Activated T-helper 1 cell treated with anti-CD3 and anti-CD28 coated beads, Interleukin-12 subunit alpha, Interleukin-12 subunit beta, Interleukin-2, Interleukin-4 antibody, amounts not matched to agents 30 ng/mL and 10 ng/mL and 1 ng/mL, durations not matched to agents 14 hours and 24 hours and 36 hours (primary cell): ENCODE measurements around the gene BLCAP. TPM values are rescaled to one million over a fixed set of nuclear protein-coding genes. Genes with fewer than 3 reads are reported as not detected.

Experiments
- DNase-seq: peaks from one replicate; pipeline ENCODE4 v3.0.0; 2021; ENCODE audit warnings: low spot score
- H3K27ac Mint-ChIP-seq: one replicate; pipeline ENCODE4 v1.8.0; 2021; ENCODE audit warnings: mild to moderate bottlenecking, mixed read lengths
- H3K27me3 Mint-ChIP-seq: one replicate; pipeline ENCODE4 v1.8.0; 2022; ENCODE audit warnings: mild to moderate bottlenecking, moderate library complexity, mixed read lengths; ENCODE audit not compliant: insufficient read depth
- H3K36me3 Mint-ChIP-seq: one replicate; pipeline ENCODE4 v1.8.0; 2021; ENCODE audit warnings: low read depth, mixed read lengths
- H3K4me1 Mint-ChIP-seq: one replicate; pipeline ENCODE4 v1.8.0; 2021; ENCODE audit warnings: low read depth, mixed read lengths
- H3K4me3 Mint-ChIP-seq: one replicate; pipeline ENCODE4 v1.8.0; 2021; ENCODE audit warnings: mild to moderate bottlenecking, moderate library complexity, mixed read lengths
- H3K9me3 Mint-ChIP-seq: one replicate; pipeline ENCODE4 v1.8.0; 2021; ENCODE audit warnings: mixed read lengths
- intact Hi-C: fragments of 100-400 bp; cut with micrococcal nuclease; formaldehyde crosslinking; loops from one replicate; pipeline ENCODE4 v1.15.1; 2024
- total RNA-seq: library from RNA; stranded (reverse); gene quantifications from 2 replicates; pipeline ENCODE4 v1.2.3, GENCODE V29; 2022

Gene BLCAP
- total RNA-seq, 1 donor from 2014 or later = 32.1 TPM

GRCh38 chr20:37515876-37516275 is 11.8 kb downstream of the BLCAP start:
- DNase-seq = no peak
- peaks cover 24% of the 10 kb centered on the region for H3K36me3 Mint-ChIP-seq
- no peak overlapping the region for H3K27ac Mint-ChIP-seq
- peaks cover 6% of the 10 kb centered on the region for H3K27me3 Mint-ChIP-seq
- H3K9me3 Mint-ChIP-seq = no peaks in the 10 kb centered on the region
- H3K4me3 Mint-ChIP-seq = no peak overlapping the region
- peaks cover 8% of the 10 kb centered on the region for H3K4me1 Mint-ChIP-seq
- intact Hi-C loops = no loop called here

GRCh38 chr20:37513779-37514359 is 13.8 kb downstream of the BLCAP start:
- intact Hi-C loops = no loop called here
- H3K9me3 Mint-ChIP-seq = no peaks in the 10 kb centered on the region
- no peaks in the 10 kb centered on the region for H3K4me1 Mint-ChIP-seq
- DNase-seq = no peak
- H3K4me3 Mint-ChIP-seq = no peak overlapping the region
- peaks cover 20% of the 10 kb centered on the region for H3K36me3 Mint-ChIP-seq
- H3K27me3 Mint-ChIP-seq = no peaks in the 10 kb centered on the region
- no peak overlapping the region for H3K27ac Mint-ChIP-seq

DNA sequence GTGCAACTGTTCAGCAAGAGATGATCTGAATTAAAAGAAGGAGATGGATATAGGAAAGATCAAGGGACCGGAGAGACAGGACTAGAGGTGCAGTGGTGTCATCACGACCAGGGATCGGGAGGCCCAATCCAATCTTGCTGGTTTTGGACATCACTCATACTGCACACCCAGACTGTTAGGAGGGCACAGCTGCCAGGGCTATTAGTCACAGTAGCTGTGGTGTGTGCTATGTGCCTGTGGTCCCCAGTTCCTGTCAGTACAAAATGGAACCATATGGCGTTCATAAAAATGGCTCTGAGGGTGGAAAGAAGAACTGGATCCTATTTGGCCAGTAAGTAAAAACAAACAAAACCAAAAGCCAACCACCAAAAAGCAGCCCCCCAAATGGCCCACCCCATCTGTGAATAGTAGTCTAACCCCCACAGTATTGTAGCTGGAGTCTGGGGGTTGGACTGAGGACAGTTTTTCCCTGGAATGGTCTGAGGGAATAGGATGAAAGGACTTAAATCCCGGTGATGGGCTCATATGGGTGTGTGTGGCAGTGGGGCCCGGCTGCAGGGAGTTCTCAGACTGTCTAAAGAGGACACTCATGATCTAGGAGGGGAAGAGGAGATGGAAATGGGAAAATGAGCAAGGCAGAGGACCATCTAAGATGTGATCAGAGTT is 15.9 kb downstream of the BLCAP start:
- Mint-ChIP-seq H3K27ac (no peak overlapping the region), H3K9me3 (no peaks in the 10 kb centered on the region), H3K4me1 (no peaks in the 10 kb centered on the region)

GRCh38 chr20:37510226-37510625 is 17.4 kb downstream of the BLCAP start:
- H3K36me3 Mint-ChIP-seq = peaks cover 12% of the 10 kb centered on the region

More for the DNA sequence above, 15.9 kb downstream of the BLCAP start:
- no peak for DNase-seq
- H3K4me3 Mint-ChIP-seq = no peak overlapping the region
- no peaks in the 10 kb centered on the region for H3K27me3 Mint-ChIP-seq
- intact Hi-C loops = no loop called here
- H3K36me3 Mint-ChIP-seq = peaks cover 14% of the 10 kb centered on the region

GRCh38 chr20:37506152-37506725 is 21.4 kb downstream of the BLCAP start:
- no peaks in the 10 kb centered on the region for H3K27me3 Mint-ChIP-seq
- no peak for DNase-seq
- no peaks in the 10 kb centered on the region for H3K9me3 Mint-ChIP-seq
- intact Hi-C loops = no loop called here
- no peaks in the 10 kb centered on the region for H3K4me1 Mint-ChIP-seq
- H3K36me3 Mint-ChIP-seq = peaks cover 3% of the 10 kb centered on the region
- no peak overlapping the region for H3K27ac Mint-ChIP-seq
- H3K4me3 Mint-ChIP-seq = no peak overlapping the region

More at GRCh38 chr20:37510226-37510625, 17.4 kb downstream of the BLCAP start:
- Mint-ChIP-seq H3K27ac (no peak overlapping the region), H3K9me3 (no peaks in the 10 kb centered on the region), H3K27me3 (no peaks in the 10 kb centered on the region), H3K4me3 (no peak overlapping the region), H3K4me1 (no peaks in the 10 kb centered on the region)
- intact Hi-C loops = no loop called here
- DNase-seq = no peak

GRCh38 chr20:37505263-37506151 is 22.2 kb downstream of the BLCAP start:
- no peaks in the 10 kb centered on the region for H3K9me3 Mint-ChIP-seq
- H3K36me3 Mint-ChIP-seq = peaks cover 3% of the 10 kb centered on the region
- H3K27ac Mint-ChIP-seq = no peak overlapping the region
- intact Hi-C loops = no loop called here
- no peaks in the 10 kb centered on the region for H3K27me3 Mint-ChIP-seq
- H3K4me3 Mint-ChIP-seq = no peak overlapping the region
- no peak for DNase-seq
- no peaks in the 10 kb centered on the region for H3K4me1 Mint-ChIP-seq

- Mint-ChIP-seq H3K36me3 (no peaks in the 10 kb centered on the region), H3K27me3 (peaks cover 2% of the 10 kb centered on the region), H3K9me3 (no peaks in the 10 kb centered on the region), H3K4me1 (no peaks in the 10 kb centered on the region), H3K4me3 (no peak overlapping the region), H3K27ac (no peak overlapping the region)
- no peak for DNase-seq
- intact Hi-C loops = no loop called here
Observed at GRCh38 chr20:37504404-37505096, 23.1 kb downstream of the BLCAP start.

GRCh38 chr20:37503256-37503927 is 24.3 kb downstream of the BLCAP start:
- intact Hi-C loops = no loop called here

GRCh38 chr20:37502654-37503053 is 25.0 kb downstream of the BLCAP start:
- Mint-ChIP-seq H3K27me3 (peaks cover 2% of the 10 kb centered on the region), H3K4me3 (no peak overlapping the region), H3K36me3 (no peaks in the 10 kb centered on the region), H3K9me3 (no peaks in the 10 kb centered on the region), H3K4me1 (no peaks in the 10 kb centered on the region), H3K27ac (no peak overlapping the region)
- intact Hi-C loops = no loop called here
- no peak for DNase-seq

More at GRCh38 chr20:37503256-37503927, 24.3 kb downstream of the BLCAP start:
- Mint-ChIP-seq H3K27me3 (peaks cover 2% of the 10 kb centered on the region), H3K36me3 (no peaks in the 10 kb centered on the region), H3K4me3 (no peak overlapping the region), H3K9me3 (no peaks in the 10 kb centered on the region), H3K27ac (no peak overlapping the region), H3K4me1 (no peaks in the 10 kb centered on the region)
- no peak for DNase-seq

DNA sequence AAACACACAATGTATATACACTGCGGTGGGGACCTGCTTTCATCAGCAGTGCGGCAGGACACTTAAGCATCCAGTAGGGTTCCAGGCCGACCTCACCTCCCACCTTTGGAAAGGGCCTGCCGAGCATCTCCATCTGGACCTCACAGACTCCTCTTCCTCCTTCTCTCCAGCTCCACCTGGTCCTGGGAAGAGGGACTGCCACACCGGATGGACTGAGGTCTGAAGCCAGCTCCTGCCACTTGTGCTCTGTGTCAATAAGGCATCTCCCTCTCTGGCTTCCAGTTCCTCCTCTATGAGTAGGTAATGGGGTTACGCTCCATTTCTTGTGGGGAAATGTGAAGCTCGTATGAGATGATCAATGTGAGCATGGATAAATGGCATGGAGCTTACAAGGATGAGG is 25.7 kb downstream of the BLCAP start:
- Mint-ChIP-seq H3K27me3 (peaks cover 2% of the 10 kb centered on the region), H3K9me3 (no peaks in the 10 kb centered on the region), H3K4me1 (no peaks in the 10 kb centered on the region), H3K36me3 (no peaks in the 10 kb centered on the region), H3K4me3 (no peak overlapping the region), H3K27ac (no peak overlapping the region)
- DNase-seq = no peak
- intact Hi-C loops = no loop called here

GRCh38 chr20:37500311-37500710 is 27.4 kb downstream of the BLCAP start:
- Mint-ChIP-seq H3K4me1 (no peaks in the 10 kb centered on the region), H3K4me3 (no peak overlapping the region), H3K27me3 (peaks cover 2% of the 10 kb centered on the region), H3K27ac (no peak overlapping the region), H3K36me3 (no peaks in the 10 kb centered on the region), H3K9me3 (no peaks in the 10 kb centered on the region)
- no peak for DNase-seq
- intact Hi-C loops = no loop called here

DNA sequence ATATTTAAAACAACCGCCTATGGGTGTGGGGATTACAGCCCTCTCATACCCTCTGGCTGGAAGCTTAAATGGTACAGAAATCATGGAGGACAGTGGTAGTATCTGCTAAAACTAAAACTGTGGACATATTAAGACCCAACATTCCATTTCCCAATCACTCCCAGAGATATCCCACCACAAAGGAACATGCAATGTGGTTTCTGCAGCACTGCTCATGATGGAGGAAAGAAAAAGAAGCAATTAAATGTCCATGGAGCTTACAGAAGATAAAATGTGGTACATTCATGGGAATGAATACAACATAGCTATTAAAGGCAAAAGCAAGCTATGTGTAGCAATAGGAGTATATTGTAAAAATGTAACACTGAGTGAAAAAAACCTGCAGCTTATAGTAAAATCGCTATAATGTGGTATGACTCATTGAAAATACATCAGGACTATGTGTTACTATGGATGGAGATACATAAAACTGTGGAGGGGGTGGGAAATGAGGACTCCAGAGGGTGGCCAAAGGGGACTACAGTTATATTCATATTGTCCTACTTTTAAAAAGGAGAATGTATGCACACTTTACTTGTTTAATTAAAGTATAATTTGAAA is 29.5 kb downstream of the BLCAP start:
- H3K27ac Mint-ChIP-seq = no peak overlapping the region
- no peaks in the 10 kb centered on the region for H3K36me3 Mint-ChIP-seq
- no peak for DNase-seq
- H3K4me1 Mint-ChIP-seq = no peaks in the 10 kb centered on the region
- no peaks in the 10 kb centered on the region for H3K9me3 Mint-ChIP-seq
- intact Hi-C loops = no loop called here
- H3K4me3 Mint-ChIP-seq = no peak overlapping the region
- H3K27me3 Mint-ChIP-seq = peaks cover 2% of the 10 kb centered on the region
